Thyroid gland (tissue), 4 donors: ENCODE results near the gene OXT.

Experiments used
- CTCF ChIP-seq, 6 experiments: fragments of 200-600 bp in 3 of 6; fragments of 450-650 bp in 3 of 6; sonication (generic) in 3 of 6; IDR thresholded peaks; one replicate each; pipeline ENCODE4 v1.5.1; 2016 to 2019; ENCODE audit warnings: antibody characterized with exemption in 6 of 6, mild to moderate bottlenecking in 2 of 6, inconsistent platforms in 1 of 6, moderate library complexity in 1 of 6
- POLR2A ChIP-seq, 2 donors: fragments of 450-650 bp; IDR thresholded peaks; one replicate each; pipeline ENCODE4 v1.6.1; 2017; ENCODE audit warnings: antibody characterized with exemption in 2 of 2, mild to moderate bottlenecking in 2 of 2, moderate library complexity in 1 of 2

GRCh38 chr20:3071610-3072529 lies at the start of gene OXT:
- TF ChIP-seq POLR2A (IDR thresholded peaks at IDR 0.05) (no peak), CTCF (IDR thresholded peaks at IDR 0.05) (no peak)
